K562 (cell line): Measurements from ENCODE around the gene FTH1. TPM values are rescaled to one million over a fixed set of nuclear protein-coding genes. Genes with fewer than 3 reads are reported as not detected.

Experiments
- CCAR2 ChIP-seq: fragments of 200-400 bp; formaldehyde crosslinking; IDR thresholded peaks from 2 replicates; pipeline ENCODE4 v1.6.1; 2017; ENCODE audit warnings: mild to moderate bottlenecking, low read depth, low read length
- ETV6 ChIP-seq, 3 experiments: fragments of 150-350 bp in 1 of 3; sonication (generic) in 1 of 3; formaldehyde crosslinking in 1 of 3; IDR thresholded peaks; 2 replicates each; pipeline versions ENCODE4 v1.6.1 to v1.8.0; 2014 to 2022; ENCODE audit warnings: borderline replicate concordance in 2 of 3, low read depth in 2 of 3, antibody characterized with exemption in 1 of 3, low read length in 1 of 3, mild to moderate bottlenecking in 1 of 3, missing genetic modification reagents in 1 of 3
- GTF2E2 ChIP-seq: fragments of 200-800 bp; sonication (Bioruptor generic); IDR thresholded peaks from 2 replicates; pipeline ENCODE4 v1.6.1; 2016; ENCODE audit warnings: missing genetic modification characterization, missing compliant biosample characterization
- HMGN3 ChIP-seq: IDR thresholded peaks from 2 replicates; pipeline ENCODE4 v1.6.1; 2011; ENCODE audit warnings: borderline replicate concordance, low read depth, mild to moderate bottlenecking, mixed read lengths, low read length; ENCODE audit not compliant: insufficient read length; ENCODE audit errors: extremely low read depth
- KLF16 ChIP-seq: IDR thresholded peaks from 2 replicates; pipeline ENCODE4 v1.6.1; 2016; ENCODE audit warnings: antibody characterized with exemption
- RBM15 ChIP-seq: fragments of 200-400 bp; formaldehyde crosslinking; IDR thresholded peaks from 2 replicates; pipeline ENCODE4 v1.6.1; 2018; ENCODE audit warnings: mild to moderate bottlenecking, low read length, moderate library complexity; ENCODE audit not compliant: insufficient read depth
- SIN3B ChIP-seq: fragments of 450-650 bp; IDR thresholded peaks from 2 replicates; pipeline ENCODE4 v1.6.1; 2017; ENCODE audit warnings: low read depth, mild to moderate bottlenecking, moderate library complexity
- ZNF57 ChIP-seq: fragments of 450-650 bp; formaldehyde crosslinking; IDR thresholded peaks from 2 replicates; pipeline ENCODE4 v1.4.0; 2020; ENCODE audit warnings: mild to moderate bottlenecking, moderate library complexity
- ZNF76 ChIP-seq: fragments of 250-450 bp; sonication (Bioruptor Pico); IDR thresholded peaks from 2 replicates; pipeline ENCODE4 v1.4.0; 2020; ENCODE audit warnings: mild to moderate bottlenecking, moderate library complexity, borderline replicate concordance
- polyA plus RNA-seq, 8 experiments: library from polyadenylated mRNA; depleted of rRNA in 4 of 8; stranded (reverse) in 5 of 8; unstranded in 3 of 8; fragments of >200 nt; fragmentation: Nextera tagmentation in 2 of 8; fragmentation: Illumina TruSeq in 1 of 8; extraction: Ambion mirVana in 2 of 8; extraction: Trizol in 1 of 8; gene quantifications; 2 replicates each; pipeline versions ENCODE4 v1.2.1 to v1.2.3, GENCODE V29; 2011 to 2014; ENCODE audit warnings: inconsistent platforms in 1 of 8, missing spikeins in 1 of 8
- total RNA-seq, 7 experiments: library from RNA; depleted of rRNA in 6 of 7; stranded (reverse); fragments of >200 nt in 6 of 7; fragmentation: Illumina TruSeq in 2 of 7; extraction: Trizol in 2 of 7; gene quantifications; 2 replicates each; pipeline versions ENCODE4 v1.2.1 to v1.2.3, GENCODE V29; 2011 to 2021; ENCODE audit warnings: low replicate concordance in 1 of 7
- TF ChIP-seq, protein P1 (sequence below): fragments of 200-600 bp; sonication (generic); IDR thresholded peaks from one replicate; pipeline ENCODE4 v1.6.1; 2012; ENCODE audit warnings: mild to moderate bottlenecking, low read depth, low read length, inconsistent platforms
- TF ChIP-seq, protein P2 (sequence below): sonication (generic); formaldehyde crosslinking; IDR thresholded peaks from 2 replicates; pipeline ENCODE4 v1.8.0; 2022; ENCODE audit warnings: mild to moderate bottlenecking, missing genetic modification reagents
- TF ChIP-seq, protein P3 (sequence below): fragments of 450-650 bp; IDR thresholded peaks from 2 replicates; pipeline ENCODE4 v1.6.1; 2016

The FTH1 gene
- total and polyA plus RNA-seq, 9 of the 15 experiments (the other 6 are each of a cell fraction or from before 2014, with no cell fraction given) = 370 to 3,146 (median 802) TPM

DNA sequence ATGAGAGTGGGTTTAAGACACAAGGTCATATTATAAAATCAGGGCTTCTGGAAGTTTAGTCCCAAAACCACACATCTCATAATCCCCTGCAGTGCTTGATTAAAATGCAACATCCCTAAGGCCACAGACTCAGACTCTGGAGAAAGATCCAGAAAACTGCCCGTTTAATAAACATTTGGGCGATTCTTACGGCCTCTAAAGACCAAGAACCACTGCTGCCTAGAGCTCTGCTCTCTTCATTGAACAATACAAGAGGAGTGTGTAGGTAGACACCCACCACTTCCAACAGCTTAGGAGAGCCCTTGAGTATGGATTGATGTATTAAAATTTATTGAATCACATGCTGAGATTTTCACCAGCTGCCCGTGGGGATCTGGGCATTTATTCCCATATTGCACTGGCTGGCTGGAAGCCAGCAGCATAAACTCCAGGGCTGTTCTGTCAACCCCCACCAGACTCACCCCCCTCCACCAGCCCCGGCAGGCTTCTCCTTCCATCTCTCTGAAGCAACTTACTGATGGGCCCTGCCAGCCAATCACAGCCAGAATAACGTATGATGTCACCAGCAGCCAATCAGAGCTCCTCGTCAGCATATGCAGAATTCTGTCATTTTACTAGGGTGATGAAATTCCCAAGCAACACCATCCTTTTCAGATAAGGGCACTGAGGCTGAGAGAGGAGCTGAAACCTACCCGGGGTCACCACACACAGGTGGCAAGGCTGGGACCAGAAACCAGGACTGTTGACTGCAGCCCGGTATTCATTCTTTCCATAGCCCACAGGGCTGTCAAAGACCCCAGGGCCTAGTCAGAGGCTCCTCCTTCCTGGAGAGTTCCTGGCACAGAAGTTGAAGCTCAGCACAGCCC, 18.0 kb downstream of the FTH1 start (continued):
- TF ChIP-seq, protein P1, sequence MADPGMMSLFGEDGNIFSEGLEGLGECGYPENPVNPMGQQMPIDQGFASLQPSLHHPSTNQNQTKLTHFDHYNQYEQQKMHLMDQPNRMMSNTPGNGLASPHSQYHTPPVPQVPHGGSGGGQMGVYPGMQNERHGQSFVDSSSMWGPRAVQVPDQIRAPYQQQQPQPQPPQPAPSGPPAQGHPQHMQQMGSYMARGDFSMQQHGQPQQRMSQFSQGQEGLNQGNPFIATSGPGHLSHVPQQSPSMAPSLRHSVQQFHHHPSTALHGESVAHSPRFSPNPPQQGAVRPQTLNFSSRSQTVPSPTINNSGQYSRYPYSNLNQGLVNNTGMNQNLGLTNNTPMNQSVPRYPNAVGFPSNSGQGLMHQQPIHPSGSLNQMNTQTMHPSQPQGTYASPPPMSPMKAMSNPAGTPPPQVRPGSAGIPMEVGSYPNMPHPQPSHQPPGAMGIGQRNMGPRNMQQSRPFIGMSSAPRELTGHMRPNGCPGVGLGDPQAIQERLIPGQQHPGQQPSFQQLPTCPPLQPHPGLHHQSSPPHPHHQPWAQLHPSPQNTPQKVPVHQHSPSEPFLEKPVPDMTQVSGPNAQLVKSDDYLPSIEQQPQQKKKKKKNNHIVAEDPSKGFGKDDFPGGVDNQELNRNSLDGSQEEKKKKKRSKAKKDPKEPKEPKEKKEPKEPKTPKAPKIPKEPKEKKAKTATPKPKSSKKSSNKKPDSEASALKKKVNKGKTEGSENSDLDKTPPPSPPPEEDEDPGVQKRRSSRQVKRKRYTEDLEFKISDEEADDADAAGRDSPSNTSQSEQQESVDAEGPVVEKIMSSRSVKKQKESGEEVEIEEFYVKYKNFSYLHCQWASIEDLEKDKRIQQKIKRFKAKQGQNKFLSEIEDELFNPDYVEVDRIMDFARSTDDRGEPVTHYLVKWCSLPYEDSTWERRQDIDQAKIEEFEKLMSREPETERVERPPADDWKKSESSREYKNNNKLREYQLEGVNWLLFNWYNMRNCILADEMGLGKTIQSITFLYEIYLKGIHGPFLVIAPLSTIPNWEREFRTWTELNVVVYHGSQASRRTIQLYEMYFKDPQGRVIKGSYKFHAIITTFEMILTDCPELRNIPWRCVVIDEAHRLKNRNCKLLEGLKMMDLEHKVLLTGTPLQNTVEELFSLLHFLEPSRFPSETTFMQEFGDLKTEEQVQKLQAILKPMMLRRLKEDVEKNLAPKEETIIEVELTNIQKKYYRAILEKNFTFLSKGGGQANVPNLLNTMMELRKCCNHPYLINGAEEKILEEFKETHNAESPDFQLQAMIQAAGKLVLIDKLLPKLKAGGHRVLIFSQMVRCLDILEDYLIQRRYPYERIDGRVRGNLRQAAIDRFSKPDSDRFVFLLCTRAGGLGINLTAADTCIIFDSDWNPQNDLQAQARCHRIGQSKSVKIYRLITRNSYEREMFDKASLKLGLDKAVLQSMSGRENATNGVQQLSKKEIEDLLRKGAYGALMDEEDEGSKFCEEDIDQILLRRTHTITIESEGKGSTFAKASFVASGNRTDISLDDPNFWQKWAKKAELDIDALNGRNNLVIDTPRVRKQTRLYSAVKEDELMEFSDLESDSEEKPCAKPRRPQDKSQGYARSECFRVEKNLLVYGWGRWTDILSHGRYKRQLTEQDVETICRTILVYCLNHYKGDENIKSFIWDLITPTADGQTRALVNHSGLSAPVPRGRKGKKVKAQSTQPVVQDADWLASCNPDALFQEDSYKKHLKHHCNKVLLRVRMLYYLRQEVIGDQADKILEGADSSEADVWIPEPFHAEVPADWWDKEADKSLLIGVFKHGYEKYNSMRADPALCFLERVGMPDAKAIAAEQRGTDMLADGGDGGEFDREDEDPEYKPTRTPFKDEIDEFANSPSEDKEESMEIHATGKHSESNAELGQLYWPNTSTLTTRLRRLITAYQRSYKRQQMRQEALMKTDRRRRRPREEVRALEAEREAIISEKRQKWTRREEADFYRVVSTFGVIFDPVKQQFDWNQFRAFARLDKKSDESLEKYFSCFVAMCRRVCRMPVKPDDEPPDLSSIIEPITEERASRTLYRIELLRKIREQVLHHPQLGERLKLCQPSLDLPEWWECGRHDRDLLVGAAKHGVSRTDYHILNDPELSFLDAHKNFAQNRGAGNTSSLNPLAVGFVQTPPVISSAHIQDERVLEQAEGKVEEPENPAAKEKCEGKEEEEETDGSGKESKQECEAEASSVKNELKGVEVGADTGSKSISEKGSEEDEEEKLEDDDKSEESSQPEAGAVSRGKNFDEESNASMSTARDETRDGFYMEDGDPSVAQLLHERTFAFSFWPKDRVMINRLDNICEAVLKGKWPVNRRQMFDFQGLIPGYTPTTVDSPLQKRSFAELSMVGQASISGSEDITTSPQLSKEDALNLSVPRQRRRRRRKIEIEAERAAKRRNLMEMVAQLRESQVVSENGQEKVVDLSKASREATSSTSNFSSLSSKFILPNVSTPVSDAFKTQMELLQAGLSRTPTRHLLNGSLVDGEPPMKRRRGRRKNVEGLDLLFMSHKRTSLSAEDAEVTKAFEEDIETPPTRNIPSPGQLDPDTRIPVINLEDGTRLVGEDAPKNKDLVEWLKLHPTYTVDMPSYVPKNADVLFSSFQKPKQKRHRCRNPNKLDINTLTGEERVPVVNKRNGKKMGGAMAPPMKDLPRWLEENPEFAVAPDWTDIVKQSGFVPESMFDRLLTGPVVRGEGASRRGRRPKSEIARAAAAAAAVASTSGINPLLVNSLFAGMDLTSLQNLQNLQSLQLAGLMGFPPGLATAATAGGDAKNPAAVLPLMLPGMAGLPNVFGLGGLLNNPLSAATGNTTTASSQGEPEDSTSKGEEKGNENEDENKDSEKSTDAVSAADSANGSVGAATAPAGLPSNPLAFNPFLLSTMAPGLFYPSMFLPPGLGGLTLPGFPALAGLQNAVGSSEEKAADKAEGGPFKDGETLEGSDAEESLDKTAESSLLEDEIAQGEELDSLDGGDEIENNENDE = no peak
- TF ChIP-seq SIN3B = no peak
- TF ChIP-seq, protein P2, sequence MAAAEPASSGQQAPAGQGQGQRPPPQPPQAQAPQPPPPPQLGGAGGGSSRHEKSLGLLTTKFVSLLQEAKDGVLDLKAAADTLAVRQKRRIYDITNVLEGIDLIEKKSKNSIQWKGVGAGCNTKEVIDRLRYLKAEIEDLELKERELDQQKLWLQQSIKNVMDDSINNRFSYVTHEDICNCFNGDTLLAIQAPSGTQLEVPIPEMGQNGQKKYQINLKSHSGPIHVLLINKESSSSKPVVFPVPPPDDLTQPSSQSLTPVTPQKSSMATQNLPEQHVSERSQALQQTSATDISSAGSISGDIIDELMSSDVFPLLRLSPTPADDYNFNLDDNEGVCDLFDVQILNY = no peak
- no peak for TF ChIP-seq RBM15
- no peak for TF ChIP-seq ZNF57 (CRISPR knock-in tag)
- no peak for TF ChIP-seq KLF16
- no peak for TF ChIP-seq ETV6 (IDR thresholded peaks at IDR 0.05; ENCODE audit: borderline replicate concordance in 1 of 2, low read depth in 2 of 2, low read length in 1 of 2)
- TF ChIP-seq ETV6 (CRISPR knock-in tag; IDR thresholded peaks at IDR 0.05; ENCODE audit: borderline replicate concordance) = no peak
- peak; percentile 92 for TF ChIP-seq GTF2E2
- TF ChIP-seq ZNF76 (CRISPR knock-in tag) = no peak
- no peak for TF ChIP-seq CCAR2
- TF ChIP-seq, protein P3, sequence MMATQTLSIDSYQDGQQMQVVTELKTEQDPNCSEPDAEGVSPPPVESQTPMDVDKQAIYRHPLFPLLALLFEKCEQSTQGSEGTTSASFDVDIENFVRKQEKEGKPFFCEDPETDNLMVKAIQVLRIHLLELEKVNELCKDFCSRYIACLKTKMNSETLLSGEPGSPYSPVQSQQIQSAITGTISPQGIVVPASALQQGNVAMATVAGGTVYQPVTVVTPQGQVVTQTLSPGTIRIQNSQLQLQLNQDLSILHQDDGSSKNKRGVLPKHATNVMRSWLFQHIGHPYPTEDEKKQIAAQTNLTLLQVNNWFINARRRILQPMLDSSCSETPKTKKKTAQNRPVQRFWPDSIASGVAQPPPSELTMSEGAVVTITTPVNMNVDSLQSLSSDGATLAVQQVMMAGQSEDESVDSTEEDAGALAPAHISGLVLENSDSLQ = peak; percentile 94
- TF ChIP-seq HMGN3 = no peak
